Measurements from ENCODE around the gene PCBP3.
"Not testable (repeated sequence)": the region's sequence is repeated elsewhere in the genome, so short reads cannot be mapped to it uniquely, and the experiment has no call there.

The PCBP3 gene

DNA sequence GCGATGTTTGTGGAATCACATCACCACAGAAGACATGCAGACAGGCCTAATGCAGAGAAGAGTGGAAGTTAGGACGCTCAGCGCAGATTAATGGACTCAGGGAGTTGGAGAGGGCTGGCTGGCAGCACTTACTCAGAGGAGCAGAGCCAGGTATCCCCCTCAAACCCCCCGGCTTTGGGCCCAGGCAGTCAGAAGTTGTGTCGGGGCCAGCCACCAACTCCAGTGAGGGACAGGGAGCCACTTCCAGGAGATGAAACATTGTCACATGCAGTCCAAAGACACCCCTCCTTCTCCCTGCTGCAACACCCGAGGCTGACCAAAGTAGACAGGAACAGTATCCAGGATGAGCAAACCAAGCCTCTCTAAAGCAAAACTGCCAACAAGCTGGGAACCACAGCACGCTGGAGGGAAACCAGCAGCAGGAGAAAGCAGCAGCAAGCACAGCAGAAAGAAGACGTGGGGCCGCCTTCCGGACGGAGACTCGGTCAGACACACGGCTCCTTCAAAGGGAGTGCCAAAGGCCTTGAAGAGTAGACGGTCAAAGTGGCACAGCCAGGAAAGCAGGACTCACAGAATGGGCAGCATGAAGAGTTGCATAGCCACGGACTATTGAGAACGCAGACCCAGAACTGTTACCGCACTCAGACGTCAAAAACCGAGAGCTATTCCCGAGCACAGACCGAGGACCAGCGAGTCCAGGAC is 149.3 kb downstream of the PCBP3 start:
- DNase-seq, result no peak

- no peak for DNase-seq
Measured at GRCh38 chr21:45794027-45794426, 150.5 kb downstream of the PCBP3 start.

GRCh38 chr21:45796003-45796402 is 152.5 kb downstream of the PCBP3 start:
- DNase-seq, result no peak

GRCh38 chr21:45797338-45797737 is 153.8 kb downstream of the PCBP3 start:
- DNase-seq, result no peak

DNA sequence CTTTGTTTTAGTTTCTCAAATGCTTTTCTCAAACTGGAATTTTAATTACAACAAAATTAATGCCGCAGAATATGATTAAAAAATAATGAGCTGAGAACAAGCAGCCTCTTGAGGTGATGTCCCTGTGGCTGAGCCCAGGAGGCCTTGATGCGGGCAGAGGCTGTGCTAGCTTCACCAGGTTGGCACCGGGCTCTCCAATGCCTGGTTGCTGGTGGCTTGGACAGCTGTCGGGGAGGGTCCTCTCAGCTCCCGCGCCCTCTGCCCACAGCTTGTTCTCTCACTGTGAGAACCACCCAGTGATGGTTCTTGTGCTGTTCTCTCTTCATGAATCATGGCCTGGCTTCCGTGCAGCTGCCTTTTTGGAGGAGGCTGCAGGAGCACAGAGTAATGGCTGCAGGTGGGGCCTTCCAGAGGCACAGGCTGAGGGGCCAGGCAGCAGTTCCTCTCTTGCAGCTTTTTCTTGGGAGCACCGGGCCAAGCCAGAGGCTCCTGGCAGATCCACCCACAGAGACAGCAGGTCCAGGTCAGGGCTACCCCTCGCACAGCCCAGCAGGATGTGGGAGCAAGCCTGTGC is 156.3 kb downstream of the PCBP3 start:
- DNase-seq, result no peak

DNA sequence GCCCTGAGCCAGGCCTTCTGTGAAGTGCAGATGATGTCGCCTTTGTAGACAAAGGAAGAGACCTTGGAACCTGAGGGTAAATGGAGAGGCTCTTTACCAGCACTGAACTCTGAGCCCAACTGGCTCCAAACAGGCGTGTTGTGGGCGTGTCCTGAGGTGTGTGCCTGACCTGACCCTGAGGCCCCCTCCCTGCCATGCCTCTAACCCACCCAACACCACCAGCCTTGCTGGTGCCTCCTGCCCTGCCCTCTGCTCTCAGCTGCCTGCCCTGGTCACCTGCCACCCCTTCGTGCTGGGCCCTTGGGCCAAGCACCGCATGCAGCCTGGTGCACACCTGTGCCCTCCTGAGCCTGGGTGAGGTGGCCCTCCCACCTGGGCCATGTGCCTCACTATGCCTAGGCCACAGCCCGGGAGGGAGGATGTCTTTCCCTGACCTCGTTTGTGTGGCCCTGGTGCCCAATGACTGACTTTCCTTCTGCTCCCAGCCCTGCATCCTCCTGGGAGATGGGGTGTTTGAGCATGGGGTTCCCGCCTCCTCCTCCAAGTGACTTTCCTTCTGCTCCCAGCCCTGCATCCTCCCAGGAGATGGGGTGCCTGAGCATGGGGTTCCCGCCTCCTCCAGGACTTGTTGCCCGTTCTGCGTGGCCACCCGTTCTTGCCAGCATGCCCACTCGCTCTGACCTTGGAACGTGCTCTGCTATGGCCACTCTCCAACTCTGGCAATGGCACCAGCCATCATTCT is 157.0 kb downstream of the PCBP3 start:
- no peak for DNase-seq

GRCh38 chr21:45801129-45801964 is 157.8 kb downstream of the PCBP3 start:
- DNase-seq, result no peak

DNA sequence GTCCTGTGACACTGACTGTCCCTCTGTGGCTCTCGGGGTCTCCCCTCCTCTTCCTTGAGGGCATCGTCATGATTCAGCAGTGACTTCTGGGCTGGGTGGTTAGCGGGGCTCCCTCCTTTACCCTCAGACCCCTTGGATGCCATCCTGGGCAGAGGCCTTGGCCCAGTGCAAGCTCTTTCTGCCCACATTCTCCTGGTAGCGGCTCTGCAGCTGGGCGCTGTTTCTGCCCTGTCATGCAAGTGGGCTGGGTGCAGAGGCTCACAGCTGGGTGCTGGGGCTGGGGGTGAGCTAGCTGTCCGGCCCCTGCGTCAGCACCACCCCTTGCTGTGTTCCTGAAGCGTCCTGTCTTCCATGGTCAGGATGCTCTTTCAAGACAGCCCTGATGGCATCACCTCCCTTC is 158.5 kb downstream of the PCBP3 start:
- no peak for DNase-seq

DNA sequence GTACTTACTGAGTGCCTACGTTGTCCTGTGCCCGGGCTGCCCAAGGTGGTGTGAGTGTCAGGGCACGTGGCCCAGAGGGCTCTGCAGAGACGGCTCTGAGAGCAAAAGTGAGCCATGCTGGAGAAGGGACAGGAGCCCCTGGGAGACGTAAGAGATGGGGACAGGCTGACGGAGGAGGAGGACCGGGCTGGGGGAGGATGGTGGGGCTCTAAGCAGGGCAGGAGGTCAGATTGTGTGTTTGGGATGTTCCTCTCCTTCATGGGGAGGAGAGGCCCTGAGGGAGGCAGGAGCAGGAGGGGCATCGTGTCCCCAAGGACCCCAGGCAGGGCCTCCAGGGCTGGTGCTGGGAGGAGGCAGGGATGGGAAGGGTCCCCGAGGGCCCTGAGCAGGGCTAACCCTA is 158.9 kb downstream of the PCBP3 start:
- no peak for DNase-seq

GRCh38 chr21:45802956-45803617 is 159.6 kb downstream of the PCBP3 start:
- no peak for DNase-seq

- no peak for DNase-seq
Measured at GRCh38 chr21:45803618-45804340, 160.3 kb downstream of the PCBP3 start.

DNA sequence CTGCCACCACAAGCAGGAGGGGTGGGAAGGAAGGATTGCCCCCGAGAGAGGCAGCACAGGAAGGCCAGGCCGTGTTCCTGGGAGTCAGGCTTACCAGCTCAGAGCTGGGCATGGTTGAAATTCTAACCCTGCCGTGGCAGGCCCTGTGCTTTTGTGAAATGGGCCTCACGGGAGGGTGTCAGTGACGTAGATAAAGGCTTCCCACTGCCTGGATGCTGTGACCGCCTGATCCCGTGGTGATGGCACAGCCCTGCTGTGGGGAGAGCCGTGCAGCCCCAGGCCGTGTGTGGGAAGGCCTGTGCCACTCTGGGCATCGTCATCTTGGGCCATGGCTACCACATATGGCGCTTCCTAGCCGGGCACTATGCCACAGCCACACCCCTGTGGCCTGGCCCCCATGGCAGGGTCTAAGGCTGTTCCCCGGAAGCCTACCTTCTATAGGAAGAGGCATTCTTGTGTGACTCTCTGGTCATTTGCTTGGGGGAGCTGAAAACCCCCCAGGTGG is 161.3 kb downstream of the PCBP3 start:
- no peak for DNase-seq

DNA sequence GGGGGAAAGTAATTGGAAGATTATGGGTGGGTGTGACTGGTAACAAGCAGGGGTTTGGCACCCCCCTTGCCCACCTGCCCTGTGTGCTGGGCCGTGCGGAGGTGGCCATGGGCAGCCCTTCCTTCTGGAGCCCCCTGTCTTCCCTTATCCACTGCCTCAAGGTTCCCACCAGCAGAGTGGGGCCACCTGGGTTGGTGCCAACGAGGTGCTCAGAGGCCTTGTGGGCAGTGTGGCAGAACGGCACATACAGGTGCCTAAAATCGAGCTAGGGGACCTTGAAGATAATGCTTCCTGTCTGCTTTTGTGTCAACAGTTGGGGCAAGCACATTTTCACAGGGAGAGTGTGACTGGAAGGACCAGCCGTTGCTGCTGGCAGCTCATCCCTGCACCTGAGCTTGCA is 161.8 kb downstream of the PCBP3 start:
- no peak for DNase-seq

- DNase-seq, result no peak
Measured at GRCh38 chr21:45806042-45806441, 162.5 kb downstream of the PCBP3 start.

GRCh38 chr21:45808663-45809062 is 165.1 kb downstream of the PCBP3 start:
- not testable (repeated sequence) for DNase-seq

- DNase-seq, result no peak
Measured at GRCh38 chr21:45809421-45809820, 165.9 kb downstream of the PCBP3 start.

- no peak for DNase-seq
Measured at GRCh38 chr21:45811136-45811535, 167.6 kb downstream of the PCBP3 start.

DNA sequence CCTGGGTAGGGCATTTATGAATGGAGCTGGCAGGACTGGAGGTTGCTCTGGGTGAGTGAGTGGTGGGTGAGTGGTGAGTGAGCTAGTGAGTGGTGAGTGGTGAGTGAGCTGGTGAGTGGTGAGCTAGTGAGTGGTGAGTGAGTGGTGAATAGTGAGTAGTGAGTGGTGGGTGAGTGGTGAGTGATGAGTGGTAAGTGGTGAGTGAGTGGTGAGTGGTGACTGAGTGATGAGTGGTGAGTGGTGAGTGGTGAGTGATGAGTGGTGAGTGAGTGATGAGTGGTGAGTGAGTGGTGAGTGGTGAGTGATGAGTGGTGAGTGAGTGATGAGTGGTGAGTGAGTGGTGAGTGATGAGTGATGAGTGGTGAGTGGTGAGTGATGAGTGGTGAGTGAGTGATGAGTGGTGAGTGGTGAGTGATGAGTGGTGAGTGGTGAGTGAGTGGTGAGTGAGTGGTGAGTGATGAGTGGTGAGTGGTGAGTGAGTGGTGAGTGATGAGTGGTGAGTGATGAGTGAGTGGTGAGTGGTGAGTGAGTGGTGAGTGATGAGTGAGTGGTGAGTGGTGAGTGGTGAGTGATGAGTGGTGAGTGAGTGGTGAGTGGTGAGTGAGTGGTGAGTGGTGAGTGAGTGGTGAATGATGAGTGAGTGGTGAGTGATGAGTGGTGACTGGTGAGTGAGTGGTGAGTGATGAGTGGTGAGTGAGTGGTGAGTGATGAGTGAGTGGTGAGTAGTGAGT is 170.8 kb downstream of the PCBP3 start:
- not testable (repeated sequence) for DNase-seq

DNA sequence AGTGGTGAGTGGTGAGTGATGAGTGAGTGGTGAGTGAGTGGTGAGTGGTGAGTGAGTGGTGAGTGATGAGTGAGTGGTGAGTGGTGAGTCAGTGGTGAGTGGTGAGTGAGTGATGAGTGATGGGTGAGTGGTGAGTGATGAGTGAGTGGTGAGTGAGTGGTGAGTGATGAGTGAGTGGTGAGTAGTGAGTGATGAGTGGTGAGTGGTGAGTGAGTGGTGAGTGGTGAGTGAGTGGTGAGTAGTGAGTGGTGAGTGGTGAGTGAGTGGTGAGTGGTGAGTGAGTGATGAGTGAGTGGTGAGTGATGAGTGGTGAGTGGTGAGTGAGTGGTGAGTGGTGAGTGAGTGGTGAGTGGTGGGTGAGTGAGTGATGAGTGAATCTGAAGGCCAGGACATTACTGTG is 172.3 kb downstream of the PCBP3 start:
- DNase-seq, result not testable (repeated sequence)

DNA sequence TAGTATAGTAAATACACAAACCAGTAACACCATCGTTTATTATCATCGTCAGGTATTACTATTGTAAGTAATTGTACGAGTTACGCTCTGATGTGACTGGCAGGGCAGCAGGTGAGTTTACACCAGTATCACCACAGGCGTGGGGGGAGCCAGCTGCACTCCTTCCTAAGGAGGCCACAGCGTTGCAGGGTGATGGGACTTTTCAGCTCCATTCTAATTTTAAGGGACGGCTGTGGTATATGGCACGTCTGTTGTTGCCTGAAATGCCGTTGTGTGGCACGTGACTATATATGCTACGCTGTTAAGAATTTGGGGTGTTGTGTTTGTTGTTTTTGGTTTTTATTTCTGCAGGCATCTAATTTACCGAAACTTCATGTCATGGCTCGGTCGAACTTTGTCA is 173.3 kb downstream of the PCBP3 start:
- DNase-seq, result no peak

DNA sequence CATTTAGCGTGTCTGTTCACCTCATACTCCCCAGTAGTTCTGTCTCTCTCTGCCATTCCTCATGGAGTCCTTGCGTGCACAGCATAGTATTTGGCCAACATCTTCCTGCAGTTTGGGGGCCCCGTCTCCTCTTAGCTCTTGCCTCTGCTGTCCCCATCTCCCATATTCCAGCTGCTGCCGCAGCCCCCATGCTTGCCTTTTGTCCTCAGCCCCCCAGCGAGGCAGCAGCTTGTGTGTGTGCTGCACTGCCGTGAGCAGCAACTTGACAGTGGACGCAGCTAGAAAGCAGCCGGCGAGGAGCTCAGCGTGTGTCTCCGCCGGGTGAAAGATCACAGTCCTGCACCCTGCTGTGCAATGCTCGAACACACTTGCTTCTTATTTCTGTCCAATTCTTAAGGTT is 173.8 kb downstream of the PCBP3 start:
- DNase-seq, result no peak
